GM06990 (cell line): ENCODE measurements around the gene METRNL.
"Not testable (repeated sequence)": the region's sequence is repeated elsewhere in the genome, so short reads cannot be mapped to it uniquely, and the experiment has no call there.

Experiments
- DNase-seq: peaks from one replicate; pipeline ENCODE4 v3.0.0-alpha.2; 2011; ENCODE audit not compliant: insufficient read length; ENCODE audit errors: extremely low read depth
- H3K27me3 ChIP-seq: replicated peaks from 2 replicates; pipeline ENCODE4 v1.6.0; 2011; ENCODE audit warnings: low read length; ENCODE audit not compliant: control insufficient read depth, insufficient read depth
- H3K36me3 ChIP-seq: 2 replicates; pipeline ENCODE4 v1.5.1; 2011; ENCODE audit warnings: low read length; ENCODE audit not compliant: control insufficient read depth, insufficient read depth
- H3K4me3 ChIP-seq: replicated peaks from 2 replicates; pipeline ENCODE4 v1.5.1; 2011; ENCODE audit warnings: low read depth, mild to moderate bottlenecking, control low read depth, low read length
- CTCF ChIP-seq: IDR thresholded peaks from 2 replicates; pipeline ENCODE4 v1.5.1; 2011; ENCODE audit warnings: low read length, control low read depth, mild to moderate bottlenecking, inconsistent platforms; ENCODE audit not compliant: insufficient read depth, poor library complexity, severe bottlenecking

Gene METRNL

GRCh38 chr17:83133302-83134121, 54.1 kb downstream of the METRNL start:
- Histone ChIP-seq H3K27me3 (peaks cover 5% of the 10 kb centered on the region), H3K36me3 (no peaks in the 10 kb centered on the region), H3K4me3 (no peak overlapping the region)
- no peak for TF ChIP-seq CTCF
- no peak for DNase-seq

GRCh38 chr17:83134456-83134855, 55.0 kb downstream of the METRNL start:
- H3K36me3 ChIP-seq, DNase-seq, H3K27me3 ChIP-seq, H3K4me3 ChIP-seq: not testable (repeated sequence)

- no peak for TF ChIP-seq CTCF
- H3K4me3 ChIP-seq, result no peak overlapping the region
- DNase-seq, result no peak
- no peaks in the 10 kb centered on the region for H3K36me3 ChIP-seq
- peaks cover 6% of the 10 kb centered on the region for H3K27me3 ChIP-seq
Observed at GRCh38 chr17:83135692-83136091, 56.3 kb downstream of the METRNL start.

- TF ChIP-seq CTCF, result no peak
- H3K27me3 ChIP-seq, result peaks cover 6% of the 10 kb centered on the region
- no peaks in the 10 kb centered on the region for H3K36me3 ChIP-seq
- no peak for DNase-seq
- H3K4me3 ChIP-seq, result no peak overlapping the region
Observed at GRCh38 chr17:83136156-83136555, 56.7 kb downstream of the METRNL start.

- Histone ChIP-seq H3K4me3 (no peak overlapping the region), H3K36me3 (no peaks in the 10 kb centered on the region), H3K27me3 (peaks cover 5% of the 10 kb centered on the region)
- no peak for DNase-seq
- no peak for TF ChIP-seq CTCF
Observed at GRCh38 chr17:83136931-83137330, 57.5 kb downstream of the METRNL start.

GRCh38 chr17:83137523-83137922, 58.1 kb downstream of the METRNL start:
- no peak for DNase-seq
- Histone ChIP-seq H3K36me3 (no peaks in the 10 kb centered on the region), H3K4me3 (no peak overlapping the region), H3K27me3 (peaks cover 5% of the 10 kb centered on the region)
- no peak for TF ChIP-seq CTCF
